Skin of body (tissue), 2 donors: ENCODE results near the gene PDE8A. TPM values are rescaled to one million over a fixed set of nuclear protein-coding genes. Genes with fewer than 3 reads are reported as not detected.
"Not testable (repeated sequence)": the region's sequence is repeated elsewhere in the genome, so short reads cannot be mapped to it uniquely, and the experiment has no call there.

Source experiments
- DNase-seq: peaks from one replicate; lab custom pipeline; 2025; lab: John Stamatoyannopoulos, UW
- total RNA-seq: library from RNA; depleted of rRNA; stranded (reverse); fragments of >200 nt; gene quantifications from one replicate; pipeline ENCODE4 v1.2.3, GENCODE V29; 2014

The PDE8A gene
- total RNA-seq, 1 donor from 2014 or later: 52.2 TPM

GRCh38 chr15:85010071-85010385 is 28.4 kb downstream of the PDE8A start:
- no peak for DNase-seq

- peak; percentile 28 for DNase-seq
Observed at GRCh38 chr15:85010386-85011159, 28.9 kb downstream of the PDE8A start.

GRCh38 chr15:85011160-85011571 is 29.5 kb downstream of the PDE8A start:
- no peak for DNase-seq

GRCh38 chr15:85011724-85012123 is 30.1 kb downstream of the PDE8A start:
- DNase-seq: not testable (repeated sequence)

- no peak for DNase-seq
Observed at GRCh38 chr15:85013785-85014184, 32.1 kb downstream of the PDE8A start.

GRCh38 chr15:85014932-85015331 is 33.3 kb downstream of the PDE8A start:
- DNase-seq: no peak

GRCh38 chr15:85016275-85016674 is 34.6 kb downstream of the PDE8A start:
- DNase-seq: peak; percentile 50

GRCh38 chr15:85019815-85020590 is 38.3 kb downstream of the PDE8A start:
- no peak for DNase-seq

- no peak for DNase-seq
Observed at GRCh38 chr15:85021409-85021808, 39.8 kb downstream of the PDE8A start.

- no peak for DNase-seq
Observed at GRCh38 chr15:85022860-85023403, 41.3 kb downstream of the PDE8A start.

GRCh38 chr15:85024003-85024402 is 42.3 kb downstream of the PDE8A start:
- DNase-seq: no peak

- DNase-seq: no peak
Observed at GRCh38 chr15:85024509-85025336, 43.1 kb downstream of the PDE8A start.

GRCh38 chr15:85025516-85026251 is 44.0 kb downstream of the PDE8A start:
- no peak for DNase-seq

- no peak for DNase-seq
Observed at GRCh38 chr15:85026304-85027032, 44.8 kb downstream of the PDE8A start.

- DNase-seq: no peak
Observed at GRCh38 chr15:85027033-85027380, 45.4 kb downstream of the PDE8A start.

GRCh38 chr15:85027421-85027820 is 45.8 kb downstream of the PDE8A start:
- no peak for DNase-seq

GRCh38 chr15:85028416-85028815 is 46.8 kb downstream of the PDE8A start:
- DNase-seq: no peak

GRCh38 chr15:85029221-85029620 is 47.6 kb downstream of the PDE8A start:
- DNase-seq: no peak

GRCh38 chr15:85030301-85030929 is 48.8 kb downstream of the PDE8A start:
- DNase-seq: no peak
